HepG2 (cell line): ENCODE data around the gene OR2T6. TPM values are rescaled to one million over a fixed set of nuclear protein-coding genes. Genes with fewer than 3 reads are reported as not detected.

Experiments used
- ATAC-seq: fragments of 200-7000 bp; cut with Tn5 transposase; 3 replicates; pipeline ENCODE4 v1.9.1; 2020; ENCODE audit warnings: mild to moderate bottlenecking, moderate library complexity
- BruUV-seq: library from RNA; stranded (reverse); fragments of 400-500 nt; replicated peaks from 2 replicates; lab custom pipeline; 2021; lab: Mats Ljungman, UMichigan
- CTCF ChIA-PET: fragments of 300-600 bp; formaldehyde crosslinking; extraction: SDS; loops from one replicate; lab custom pipeline; 2021; ENCODE audit warnings: low total read pairs, inconsistent platforms, low intra/inter-chr PET ratio; lab: Yijun Ruan, JAX
- POLR2A ChIA-PET: fragments of 350-600 bp; sonication (Branson Sonifier 250); formaldehyde crosslinking; loops from one replicate; lab custom pipeline; 2020; ENCODE audit warnings: antibody characterized with exemption, inconsistent platforms; lab: Yijun Ruan, JAX
- DNase-seq: peaks from one replicate; pipeline ENCODE4 v3.0.0-alpha.2; 2015; ENCODE audit warnings: low spot score
- FAIRE-seq: peaks from 3 replicates; lab custom pipeline; 2011; peaks lifted over from hg19 to GRCh38; lab: Jason Lieb, UNC
- H2AFZ ChIP-seq: one replicate; pipeline ENCODE4 v1.6.1; 2011; ENCODE audit warnings: low read length, inconsistent platforms
- H3K27ac ChIP-seq: fragments of 300-600 bp; 3 replicates; pipeline ENCODE4 v1.8.0; 2011; ENCODE audit warnings: mixed run types, mild to moderate bottlenecking, mixed read lengths, low read length, inconsistent platforms; ENCODE audit not compliant: insufficient read depth; ENCODE audit errors: extremely low read length
- H3K27me3 ChIP-seq, 2 experiments: fragments of 200-600 bp in 1 of 2; 2 replicates in 1 of 2; 3 replicates in 1 of 2; pipeline versions ENCODE4 v1.6.0 to v1.8.0; 2011; ENCODE audit warnings: low read length in 2 of 2, mild to moderate bottlenecking in 2 of 2, moderate library complexity in 2 of 2, inconsistent platforms in 1 of 2; ENCODE audit not compliant: insufficient read depth in 2 of 2, control insufficient read depth in 1 of 2
- H3K36me3 ChIP-seq, 2 experiments: fragments of 200-600 bp in 1 of 2; replicated peaks in 1 of 2; 2 replicates in 1 of 2; 3 replicates in 1 of 2; pipeline versions ENCODE4 v1.5.1 to v1.8.0; 2011; ENCODE audit warnings: low read length in 2 of 2, inconsistent platforms in 1 of 2; ENCODE audit not compliant: insufficient read depth in 2 of 2, control insufficient read depth in 1 of 2
- H3K4me1 ChIP-seq: 2 replicates; pipeline ENCODE4 v1.5.1; 2012; ENCODE audit warnings: low read length, inconsistent platforms; ENCODE audit not compliant: insufficient read depth
- H3K4me2 ChIP-seq: 2 replicates; pipeline ENCODE4 v1.6.0; 2011; ENCODE audit warnings: low read depth, low read length, inconsistent platforms
- H3K4me3 ChIP-seq, 3 experiments: fragments of 200-600 bp in 1 of 3; sonication (generic), shearing (Covaris generic) in 1 of 3; replicated peaks in 1 of 3; 2 replicates each; pipeline ENCODE4 v1.5.1; 2011 to 2016; ENCODE audit warnings: low read length in 3 of 3, inconsistent platforms in 2 of 3, low read depth in 2 of 3, mild to moderate bottlenecking in 2 of 3, control low read depth in 1 of 3, mixed read lengths in 1 of 3; ENCODE audit not compliant: insufficient read depth in 1 of 3
- H3K79me2 ChIP-seq: one replicate; pipeline ENCODE4 v1.6.1; 2011; ENCODE audit warnings: low read length, inconsistent platforms; ENCODE audit not compliant: insufficient read depth
- H3K9ac ChIP-seq: 2 replicates; pipeline ENCODE4 v1.6.0; 2011; ENCODE audit warnings: mild to moderate bottlenecking, low read depth, low read length, inconsistent platforms; ENCODE audit not compliant: insufficient read depth
- H3K9me3 ChIP-seq: 2 replicates; pipeline ENCODE4 v1.5.1; 2012; ENCODE audit warnings: mild to moderate bottlenecking, low read length
- H4K20me1 ChIP-seq: 2 replicates; pipeline ENCODE4 v1.6.0; 2011; ENCODE audit warnings: inconsistent platforms, mild to moderate bottlenecking, low read length, moderate library complexity; ENCODE audit not compliant: insufficient read depth
- ETS1 ChIP-seq: sonication (generic); formaldehyde crosslinking; IDR thresholded peaks from 2 replicates; pipeline ENCODE4 v1.4.0; 2020; ENCODE audit warnings: missing genetic modification reagents
- IRX3 ChIP-seq: sonication (generic); formaldehyde crosslinking; IDR thresholded peaks from 2 replicates; pipeline ENCODE4 v1.8.1; 2023; ENCODE audit warnings: mild to moderate bottlenecking, low read depth, missing genetic modification reagents, borderline replicate concordance
- LCORL ChIP-seq, 2 experiments: fragments of 450-650 bp in 1 of 2; sonication (generic) in 1 of 2; formaldehyde crosslinking in 1 of 2; IDR thresholded peaks; 2 replicates each; pipeline versions ENCODE4 v1.5.0 to v1.6.1; 2017 to 2020; ENCODE audit warnings: antibody characterized with exemption in 1 of 2, missing genetic modification reagents in 1 of 2
- TRIM24 ChIP-seq: sonication (generic); formaldehyde crosslinking; IDR thresholded peaks from 2 replicates; pipeline ENCODE4 v1.8.0; 2022; ENCODE audit warnings: mild to moderate bottlenecking, missing genetic modification reagents
- ZC3H13 ChIP-seq: sonication (generic); formaldehyde crosslinking; IDR thresholded peaks from 2 replicates; pipeline ENCODE4 v1.8.1; 2023; ENCODE audit warnings: mild to moderate bottlenecking, missing genetic modification reagents, moderate library complexity
- ZNF138 ChIP-seq: sonication (generic); formaldehyde crosslinking; IDR thresholded peaks from 2 replicates; pipeline ENCODE4 v1.5.0; 2020; ENCODE audit warnings: mild to moderate bottlenecking, low read depth, missing genetic modification reagents
- ZNF451 ChIP-seq: sonication (generic); formaldehyde crosslinking; IDR thresholded peaks from 2 replicates; pipeline ENCODE4 v1.5.0; 2020; ENCODE audit warnings: mild to moderate bottlenecking, missing genetic modification reagents
- WGBS: methylation state at CpG from one replicate; pipeline ENCODE4 v1.1.6; 2017; ENCODE audit warnings: low lambda C conversion rate; 5-methylcytosine and 5-hydroxymethylcytosine counted together
- in situ Hi-C: cut with HindIII; loops from 2 replicates; pipeline ENCODE4 v1.10.0; 2017; ENCODE audit warnings: low pct_unique_long_range_greater_than_20kb; ENCODE audit not compliant: extremely low pct_ligation_motif_present
- intact Hi-C: fragments of 100-400 bp; cut with micrococcal nuclease; formaldehyde crosslinking; loops from one replicate; pipeline ENCODE4 v1.10.0; 2022; ENCODE audit not compliant: unreplicated experiment
- polyA plus RNA-seq, 8 experiments: library from polyadenylated mRNA; depleted of rRNA in 3 of 8; stranded (reverse) in 7 of 8; unstranded in 1 of 8; fragments of >200 nt; fragmentation: Illumina TruSeq in 4 of 8; extraction: Trizol in 4 of 8; gene quantifications; 2 replicates each; pipeline versions ENCODE4 v1.2.1 to v1.2.3, GENCODE V29; 2011 to 2016; ENCODE audit warnings: low read depth in 4 of 8, missing spikeins in 1 of 8, mixed read lengths in 1 of 8; ENCODE audit not compliant: insufficient read depth in 1 of 8
- total RNA-seq, 5 experiments: library from RNA; depleted of rRNA; stranded (reverse); fragments of >200 nt; fragmentation: Illumina TruSeq; extraction: Trizol; gene quantifications; 2 replicates each; pipeline ENCODE4 v1.2.3, GENCODE V29; 2016; ENCODE audit warnings: low read depth in 1 of 5
- TF ChIP-seq, protein P1 (sequence below): sonication (generic); formaldehyde crosslinking; IDR thresholded peaks from 2 replicates; pipeline ENCODE4 v1.5.0; 2020; ENCODE audit warnings: missing genetic modification reagents
- TF ChIP-seq, protein P2 (sequence below): sonication (generic); formaldehyde crosslinking; IDR thresholded peaks from 2 replicates; pipeline ENCODE4 v1.4.0; 2020; ENCODE audit warnings: mild to moderate bottlenecking, missing genetic modification reagents
- TF ChIP-seq, protein P3 (sequence below): sonication (generic); formaldehyde crosslinking; IDR thresholded peaks from 2 replicates; pipeline ENCODE4 v1.5.0; 2020; ENCODE audit warnings: mild to moderate bottlenecking, missing genetic modification reagents, borderline replicate concordance
- TF ChIP-seq, protein P4 (sequence below): conservative IDR thresholded peaks from 2 replicates; pipeline ENCODE4 v1.6.1; 2018; ENCODE audit warnings: missing genetic modification reagents

OR2T6 gene
- total and polyA plus RNA-seq, 2 of the 13 experiments (the other 11 are each of a cell fraction or from before 2014, with no cell fraction given) = not detected

DNA sequence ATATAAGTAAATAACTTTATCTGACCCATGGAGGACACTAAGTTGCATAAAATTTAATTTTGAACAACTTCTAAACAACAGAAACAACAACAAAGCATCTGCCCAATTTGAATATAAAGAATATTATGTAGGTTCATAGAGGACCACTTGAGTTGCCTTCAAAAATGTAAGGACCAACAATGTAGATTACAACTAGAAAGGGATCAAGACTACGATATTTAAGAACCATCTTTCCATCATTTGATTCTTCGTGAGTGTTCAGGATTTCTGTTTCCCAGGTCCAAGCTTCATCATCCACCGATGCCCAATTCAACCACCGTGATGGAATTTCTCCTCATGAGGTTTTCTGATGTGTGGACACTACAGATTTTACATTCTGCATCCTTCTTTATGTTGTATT, 27.1 kb upstream of the OR2T6 start, which contains the start of gene OR14C36:
TSS of gene OR14C36 (plus strand) at position 301 of the 400 bp plus-strand sequence. CDS start at position 301, 0 bp downstream.
- no peak within 1 kb of the TSS for H2AFZ ChIP-seq
- ChIA-PET POLR2A (no interaction called here), CTCF (no interaction called here)
- DNase-seq (no peak), ATAC-seq (no peak), FAIRE-seq (no peak)
- H3K4me3 ChIP-seq = no peak within 1 kb of the TSS
- H3K9me3 ChIP-seq = peaks cover 39% of the 10 kb centered on the region
- BruUV-seq = no TSS peak
- H3K27ac ChIP-seq = no peak within 1 kb of the TSS
- no peaks in the 10 kb centered on the region for H3K36me3 ChIP-seq
- WGBS = 9% methylated on average over 4 of the region's 4 CpGs
- H3K4me1 ChIP-seq = no peaks in the 10 kb centered on the region
- H3K79me2 ChIP-seq = no peaks in the 10 kb centered on the region
- TF ChIP-seq IRX3 (CRISPR knock-in tag) (no peak), ZNF451 (no peak), LCORL (IDR thresholded peaks at IDR 0.05) (no peak), LCORL (CRISPR knock-in tag; IDR thresholded peaks at IDR 0.05) (no peak), ETS1 (no peak), ZC3H13 (no peak), TRIM24 (CRISPR knock-in tag) (no peak), ZNF138 (CRISPR knock-in tag) (no peak)
- TF ChIP-seq, protein P1, sequence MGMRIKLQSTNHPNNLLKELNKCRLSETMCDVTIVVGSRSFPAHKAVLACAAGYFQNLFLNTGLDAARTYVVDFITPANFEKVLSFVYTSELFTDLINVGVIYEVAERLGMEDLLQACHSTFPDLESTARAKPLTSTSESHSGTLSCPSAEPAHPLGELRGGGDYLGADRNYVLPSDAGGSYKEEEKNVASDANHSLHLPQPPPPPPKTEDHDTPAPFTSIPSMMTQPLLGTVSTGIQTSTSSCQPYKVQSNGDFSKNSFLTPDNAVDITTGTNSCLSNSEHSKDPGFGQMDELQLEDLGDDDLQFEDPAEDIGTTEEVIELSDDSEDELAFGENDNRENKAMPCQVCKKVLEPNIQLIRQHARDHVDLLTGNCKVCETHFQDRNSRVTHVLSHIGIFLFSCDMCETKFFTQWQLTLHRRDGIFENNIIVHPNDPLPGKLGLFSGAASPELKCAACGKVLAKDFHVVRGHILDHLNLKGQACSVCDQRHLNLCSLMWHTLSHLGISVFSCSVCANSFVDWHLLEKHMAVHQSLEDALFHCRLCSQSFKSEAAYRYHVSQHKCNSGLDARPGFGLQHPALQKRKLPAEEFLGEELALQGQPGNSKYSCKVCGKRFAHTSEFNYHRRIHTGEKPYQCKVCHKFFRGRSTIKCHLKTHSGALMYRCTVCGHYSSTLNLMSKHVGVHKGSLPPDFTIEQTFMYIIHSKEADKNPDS = no peak
- TF ChIP-seq, protein P2, sequence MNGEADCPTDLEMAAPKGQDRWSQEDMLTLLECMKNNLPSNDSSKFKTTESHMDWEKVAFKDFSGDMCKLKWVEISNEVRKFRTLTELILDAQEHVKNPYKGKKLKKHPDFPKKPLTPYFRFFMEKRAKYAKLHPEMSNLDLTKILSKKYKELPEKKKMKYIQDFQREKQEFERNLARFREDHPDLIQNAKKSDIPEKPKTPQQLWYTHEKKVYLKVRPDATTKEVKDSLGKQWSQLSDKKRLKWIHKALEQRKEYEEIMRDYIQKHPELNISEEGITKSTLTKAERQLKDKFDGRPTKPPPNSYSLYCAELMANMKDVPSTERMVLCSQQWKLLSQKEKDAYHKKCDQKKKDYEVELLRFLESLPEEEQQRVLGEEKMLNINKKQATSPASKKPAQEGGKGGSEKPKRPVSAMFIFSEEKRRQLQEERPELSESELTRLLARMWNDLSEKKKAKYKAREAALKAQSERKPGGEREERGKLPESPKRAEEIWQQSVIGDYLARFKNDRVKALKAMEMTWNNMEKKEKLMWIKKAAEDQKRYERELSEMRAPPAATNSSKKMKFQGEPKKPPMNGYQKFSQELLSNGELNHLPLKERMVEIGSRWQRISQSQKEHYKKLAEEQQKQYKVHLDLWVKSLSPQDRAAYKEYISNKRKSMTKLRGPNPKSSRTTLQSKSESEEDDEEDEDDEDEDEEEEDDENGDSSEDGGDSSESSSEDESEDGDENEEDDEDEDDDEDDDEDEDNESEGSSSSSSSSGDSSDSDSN (CRISPR knock-in tag) = no peak
- TF ChIP-seq, protein P3, sequence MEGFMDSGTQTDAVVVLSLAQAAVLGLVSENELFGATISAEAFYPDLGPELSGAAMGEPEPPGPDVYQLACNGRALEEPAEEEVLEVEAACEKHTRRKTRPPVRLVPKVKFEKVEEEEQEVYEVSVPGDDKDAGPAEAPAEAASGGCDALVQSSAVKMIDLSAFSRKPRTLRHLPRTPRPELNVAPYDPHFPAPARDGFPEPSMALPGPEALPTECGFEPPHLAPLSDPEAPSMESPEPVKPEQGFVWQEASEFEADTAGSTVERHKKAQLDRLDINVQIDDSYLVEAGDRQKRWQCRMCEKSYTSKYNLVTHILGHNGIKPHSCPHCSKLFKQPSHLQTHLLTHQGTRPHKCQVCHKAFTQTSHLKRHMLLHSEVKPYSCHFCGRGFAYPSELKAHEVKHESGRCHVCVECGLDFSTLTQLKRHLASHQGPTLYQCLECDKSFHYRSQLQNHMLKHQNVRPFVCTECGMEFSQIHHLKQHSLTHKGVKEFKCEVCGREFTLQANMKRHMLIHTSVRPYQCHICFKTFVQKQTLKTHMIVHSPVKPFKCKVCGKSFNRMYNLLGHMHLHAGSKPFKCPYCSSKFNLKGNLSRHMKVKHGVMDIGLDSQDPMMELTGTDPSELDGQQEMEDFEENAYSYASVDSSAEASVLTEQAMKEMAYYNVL = no peak
- TF ChIP-seq, protein P4, sequence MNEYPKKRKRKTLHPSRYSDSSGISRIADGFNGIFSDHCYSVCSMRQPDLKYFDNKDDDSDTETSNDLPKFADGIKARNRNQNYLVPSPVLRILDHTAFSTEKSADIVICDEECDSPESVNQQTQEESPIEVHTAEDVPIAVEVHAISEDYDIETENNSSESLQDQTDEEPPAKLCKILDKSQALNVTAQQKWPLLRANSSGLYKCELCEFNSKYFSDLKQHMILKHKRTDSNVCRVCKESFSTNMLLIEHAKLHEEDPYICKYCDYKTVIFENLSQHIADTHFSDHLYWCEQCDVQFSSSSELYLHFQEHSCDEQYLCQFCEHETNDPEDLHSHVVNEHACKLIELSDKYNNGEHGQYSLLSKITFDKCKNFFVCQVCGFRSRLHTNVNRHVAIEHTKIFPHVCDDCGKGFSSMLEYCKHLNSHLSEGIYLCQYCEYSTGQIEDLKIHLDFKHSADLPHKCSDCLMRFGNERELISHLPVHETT (CRISPR knock-in tag) = no peak
- H3K9ac ChIP-seq = no peak within 1 kb of the TSS
- intact Hi-C loops (no loop called here), in situ Hi-C loops (no loop called here)
- H3K27me3 ChIP-seq = no peaks in the 10 kb centered on the region
- H3K4me2 ChIP-seq = no peak within 1 kb of the TSS
- H4K20me1 ChIP-seq = no peaks in the 10 kb centered on the region
